ENCODE data around the gene SGPL1.

SGPL1 gene

DNA sequence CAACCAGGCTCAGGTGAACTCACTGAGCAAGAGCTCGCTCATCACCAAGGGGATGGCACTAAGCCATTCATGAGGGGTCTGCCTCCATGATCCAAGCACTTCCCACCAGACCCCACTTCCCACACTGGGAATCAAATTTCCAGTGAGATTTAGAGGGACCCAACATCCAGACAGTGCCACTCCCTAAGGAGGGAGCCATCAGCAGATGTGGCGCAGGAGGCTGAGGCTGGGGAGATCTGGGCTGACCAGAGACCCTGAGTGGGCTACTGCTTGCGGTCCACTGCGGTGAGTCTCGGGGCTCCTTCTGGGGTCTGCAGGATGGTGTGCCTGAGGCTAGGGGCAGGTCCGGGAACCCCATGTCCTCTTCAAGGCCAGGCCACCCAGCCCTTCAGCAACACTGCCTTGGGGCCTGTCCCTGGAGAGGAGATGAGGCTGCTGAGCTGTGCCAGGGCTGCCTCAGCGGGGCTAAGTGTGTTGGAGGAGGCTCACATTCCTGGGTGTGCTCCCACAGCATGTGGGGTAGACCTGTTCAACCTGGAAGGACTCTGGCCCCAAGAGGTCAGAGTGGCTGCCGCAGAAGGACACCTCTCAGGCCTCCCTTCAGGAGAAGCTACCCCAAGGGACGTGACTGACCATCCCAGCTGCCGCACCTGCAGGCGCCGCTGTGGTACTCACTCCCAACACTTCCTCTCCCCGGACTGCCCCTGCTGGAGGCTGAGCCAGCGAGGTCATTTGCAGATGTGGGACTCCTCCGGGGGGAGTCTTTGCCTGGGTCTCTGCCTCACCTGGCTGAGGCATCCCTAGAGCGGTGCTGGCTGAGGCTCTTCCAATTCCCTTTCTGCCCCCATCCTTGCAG lies 95.0 kb downstream of the SGPL1 start:
- DNase-seq = peak; percentile 10 to 59
- intact Hi-C loops (cut with DNase I; ENCODE audit: low total_unique reads) = no loop called here
- H3K27me3 ChIP-seq = peaks cover 0 to 25% of the 10 kb centered on the region in 2 donors
- no peak overlapping the region for H3K4me3 ChIP-seq
- H3K4me1 ChIP-seq = no peaks in the 10 kb centered on the region
- H3K9me3 ChIP-seq = no peaks in the 10 kb centered on the region
- TF ChIP-seq, protein P1, sequence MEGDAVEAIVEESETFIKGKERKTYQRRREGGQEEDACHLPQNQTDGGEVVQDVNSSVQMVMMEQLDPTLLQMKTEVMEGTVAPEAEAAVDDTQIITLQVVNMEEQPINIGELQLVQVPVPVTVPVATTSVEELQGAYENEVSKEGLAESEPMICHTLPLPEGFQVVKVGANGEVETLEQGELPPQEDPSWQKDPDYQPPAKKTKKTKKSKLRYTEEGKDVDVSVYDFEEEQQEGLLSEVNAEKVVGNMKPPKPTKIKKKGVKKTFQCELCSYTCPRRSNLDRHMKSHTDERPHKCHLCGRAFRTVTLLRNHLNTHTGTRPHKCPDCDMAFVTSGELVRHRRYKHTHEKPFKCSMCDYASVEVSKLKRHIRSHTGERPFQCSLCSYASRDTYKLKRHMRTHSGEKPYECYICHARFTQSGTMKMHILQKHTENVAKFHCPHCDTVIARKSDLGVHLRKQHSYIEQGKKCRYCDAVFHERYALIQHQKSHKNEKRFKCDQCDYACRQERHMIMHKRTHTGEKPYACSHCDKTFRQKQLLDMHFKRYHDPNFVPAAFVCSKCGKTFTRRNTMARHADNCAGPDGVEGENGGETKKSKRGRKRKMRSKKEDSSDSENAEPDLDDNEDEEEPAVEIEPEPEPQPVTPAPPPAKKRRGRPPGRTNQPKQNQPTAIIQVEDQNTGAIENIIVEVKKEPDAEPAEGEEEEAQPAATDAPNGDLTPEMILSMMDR (IDR thresholded peaks at IDR 0.05) = no peak
- no peaks in the 10 kb centered on the region for H3K36me3 ChIP-seq
- no peak overlapping the region for H3K27ac ChIP-seq

DNA sequence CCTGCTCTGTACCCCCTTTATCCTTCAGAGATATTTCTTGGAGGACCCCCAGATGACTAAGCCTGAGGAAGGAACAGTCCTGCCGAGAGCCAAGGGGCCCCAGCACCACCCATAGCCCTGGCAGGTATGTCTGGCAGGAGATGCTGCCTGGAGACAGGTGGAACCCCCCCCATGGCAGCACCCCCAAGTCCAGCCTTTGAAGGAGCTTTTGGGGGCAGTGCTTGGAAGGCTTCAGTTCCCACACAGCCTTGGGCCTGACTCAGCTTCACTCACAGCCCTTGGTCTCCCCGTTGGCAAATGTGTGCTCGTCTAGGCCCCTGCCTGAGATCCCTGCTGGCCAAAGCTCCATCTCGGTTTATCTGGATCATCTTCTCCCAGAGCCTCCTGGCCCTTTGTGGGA lies 95.6 kb downstream of the SGPL1 start:
- Histone ChIP-seq H3K27me3 (peaks cover 0 to 21% of the 10 kb centered on the region in 2 donors), H3K4me3 (no peak overlapping the region), H3K9me3 (no peaks in the 10 kb centered on the region), H3K36me3 (no peaks in the 10 kb centered on the region), H3K27ac (no peak overlapping the region), H3K4me1 (no peaks in the 10 kb centered on the region)
- TF ChIP-seq, protein P1 (IDR thresholded peaks at IDR 0.05) = no peak
- peak in 1 of 2 donors; percentile 51 for DNase-seq
- intact Hi-C loops (cut with DNase I; ENCODE audit: low total_unique reads) = no loop called here

DNA sequence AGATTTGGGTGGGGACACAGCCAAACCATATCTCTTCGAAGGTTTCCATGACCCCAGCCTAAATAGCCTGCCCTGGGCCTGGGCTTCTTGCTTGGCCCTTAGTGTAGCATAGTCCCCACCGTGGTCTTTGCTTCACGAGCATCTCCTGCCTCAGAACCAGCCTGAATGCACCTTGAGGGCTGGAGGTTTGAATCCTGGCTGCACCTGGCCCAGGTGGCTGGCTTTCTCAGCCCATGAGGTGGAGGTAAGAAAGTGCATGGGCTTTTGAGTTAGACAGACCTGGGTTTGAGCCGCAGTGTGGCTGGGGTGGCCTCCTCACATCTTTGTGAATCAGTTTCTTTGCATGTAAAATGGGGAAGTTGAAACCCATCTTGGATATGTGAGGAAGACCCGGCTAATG lies 96.8 kb downstream of the SGPL1 start:
- no peak overlapping the region for H3K4me3 ChIP-seq
- H3K27ac ChIP-seq = no peak overlapping the region
- no peaks in the 10 kb centered on the region for H3K9me3 ChIP-seq
- peak in 1 of 2 donors; percentile 21 for DNase-seq
- intact Hi-C loops (cut with DNase I; ENCODE audit: low total_unique reads) = no loop called here
- TF ChIP-seq, protein P1 (IDR thresholded peaks at IDR 0.05) = no peak
- H3K36me3 ChIP-seq = no peaks in the 10 kb centered on the region
- H3K4me1 ChIP-seq = no peaks in the 10 kb centered on the region
- peaks cover 0 to 30% of the 10 kb centered on the region in 2 donors for H3K27me3 ChIP-seq

DNA sequence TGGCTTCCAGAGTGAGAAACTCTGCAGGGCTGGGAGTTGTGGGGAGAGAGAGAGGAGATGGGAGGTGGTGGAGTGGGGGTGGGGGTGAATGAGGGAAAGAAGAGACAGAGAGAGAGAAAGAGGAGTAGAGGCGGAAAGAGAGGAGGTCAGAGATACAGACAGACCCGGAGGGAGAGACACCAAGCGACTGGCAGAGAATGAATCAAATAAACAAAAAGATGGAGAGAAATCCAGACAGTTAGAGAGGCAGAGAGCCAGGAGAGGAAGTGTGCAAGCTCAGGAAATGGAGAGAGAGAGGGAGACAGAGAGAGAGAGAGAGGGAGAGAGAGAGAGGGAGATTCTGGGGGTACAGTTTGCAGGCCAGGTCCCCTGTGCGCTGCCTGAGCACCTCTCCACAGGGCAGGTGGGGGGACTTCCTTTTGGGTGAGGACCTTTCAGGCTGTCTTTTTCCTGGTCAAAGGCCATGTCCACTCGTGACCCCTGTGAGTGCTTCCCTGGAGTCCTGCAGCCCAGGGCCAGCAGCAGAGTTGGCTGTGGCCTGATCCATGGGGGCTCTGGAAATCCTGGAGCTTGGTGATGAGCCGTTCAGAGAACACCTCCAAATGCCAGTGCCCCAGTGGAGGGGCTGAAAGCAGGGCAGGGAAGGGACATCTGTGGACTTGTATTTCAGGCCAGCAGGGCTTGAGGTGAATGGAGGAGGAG lies 97.6 kb downstream of the SGPL1 start:
- TF ChIP-seq, protein P1 (IDR thresholded peaks at IDR 0.05) = no peak
- intact Hi-C loops (cut with DNase I; ENCODE audit: low total_unique reads) = no loop called here
- peak in 1 of 2 donors; percentile 42 for DNase-seq

DNA sequence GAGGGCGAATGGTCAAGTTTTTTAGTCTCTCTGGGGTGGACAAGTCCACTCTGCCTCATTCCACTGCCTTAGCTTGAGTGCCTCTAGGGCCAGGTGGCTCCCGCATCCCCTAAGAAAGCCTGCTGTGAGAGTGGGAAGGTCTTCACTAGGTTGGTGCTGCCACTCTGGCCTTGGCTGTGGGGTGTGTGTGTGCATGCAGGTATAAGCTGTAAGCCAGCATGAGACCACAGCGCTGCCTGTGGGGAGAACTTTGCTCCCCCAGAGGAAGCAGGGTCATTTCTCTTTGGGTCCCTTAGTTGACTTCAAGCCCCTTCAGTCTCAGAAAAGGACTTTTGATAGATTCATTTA lies 98.1 kb downstream of the SGPL1 start:
- Histone ChIP-seq H3K9me3 (no peaks in the 10 kb centered on the region), H3K36me3 (no peaks in the 10 kb centered on the region), H3K27ac (no peak overlapping the region), H3K4me1 (no peaks in the 10 kb centered on the region), H3K4me3 (no peak overlapping the region), H3K27me3 (peaks cover 0 to 40% of the 10 kb centered on the region in 2 donors)
- TF ChIP-seq, protein P1 (IDR thresholded peaks at IDR 0.05) = no peak
- intact Hi-C loops (cut with DNase I; ENCODE audit: low total_unique reads) = no loop called here
- DNase-seq = no peak

More for the DNA sequence above, 97.6 kb downstream of the SGPL1 start:
- H3K36me3 ChIP-seq = no peaks in the 10 kb centered on the region
- no peaks in the 10 kb centered on the region for H3K9me3 ChIP-seq
- H3K4me3 ChIP-seq = no peak overlapping the region
- H3K27ac ChIP-seq = no peak overlapping the region
- H3K4me1 ChIP-seq = no peaks in the 10 kb centered on the region
- peaks cover 0 to 38% of the 10 kb centered on the region in 2 donors for H3K27me3 ChIP-seq

Data from tibial artery (tissue), 4 donors.